NT2/D1 (cell line): ENCODE data around the gene FAM181A.

Experiments
- SUZ12 ChIP-seq: IDR thresholded peaks from 2 replicates; pipeline ENCODE4 v1.6.1; 2011; ENCODE audit not compliant: insufficient read length, insufficient read depth; ENCODE audit errors: extremely low read depth
- YY1 ChIP-seq: IDR thresholded peaks from 2 replicates; pipeline ENCODE4 v1.6.1; 2011; ENCODE audit not compliant: insufficient read length, insufficient read depth
- ZNF274 ChIP-seq: IDR thresholded peaks from 2 replicates; pipeline ENCODE4 v1.6.1; 2011; ENCODE audit warnings: mild to moderate bottlenecking, low read depth, low read length

DNA sequence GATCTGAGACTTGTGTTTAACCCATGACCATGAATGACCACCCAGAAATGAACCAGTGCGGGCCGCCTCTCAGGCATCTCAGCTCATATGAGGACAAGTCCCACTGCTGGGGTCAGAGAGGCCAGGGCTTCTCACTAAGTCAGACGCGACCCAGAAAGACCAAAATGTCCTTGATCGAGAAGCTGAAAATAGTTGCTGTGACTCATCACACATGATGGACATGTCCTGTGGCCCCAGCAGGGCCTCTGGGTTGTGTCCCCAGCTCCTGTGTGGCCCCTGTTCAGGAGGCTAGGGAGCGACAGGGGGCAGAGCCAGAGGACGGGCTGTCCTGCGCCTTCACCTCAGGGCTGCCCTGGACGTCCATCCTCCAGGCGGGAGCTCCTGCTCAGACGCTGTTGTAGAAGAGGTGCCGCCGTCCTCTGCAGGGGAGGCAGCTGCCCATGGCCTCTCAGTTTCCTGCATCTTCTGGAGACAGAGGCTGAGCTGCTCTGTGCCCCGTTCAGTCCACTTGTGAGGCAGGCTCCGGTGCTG, 29.0 kb upstream of the FAM181A start:
- TF ChIP-seq SUZ12: no peak
- no peak for TF ChIP-seq YY1
- no peak for TF ChIP-seq ZNF274
